Spleen (tissue), 7 donors: ENCODE measurements around the gene DPF3.

Experiments
- CTCF ChIP-seq, 11 experiments: fragments of 200-600 bp in 7 of 11; fragments of 450-650 bp in 4 of 11; sonication (generic) in 4 of 11; IDR thresholded peaks in 8 of 11; conservative IDR thresholded peaks in 3 of 11; 1 replicate in 7 of 11; 2 replicates in 4 of 11; pipeline versions ENCODE4 v1.4.0 to v1.8.0; 2016 to 2021; ENCODE audit warnings: antibody characterized with exemption in 11 of 11, inconsistent platforms in 4 of 11, mild to moderate bottlenecking in 1 of 11
- POLR2A ChIP-seq, 3 donors: fragments of 450-650 bp; IDR thresholded peaks; one replicate each; pipeline ENCODE4 v1.5.1; 2017; ENCODE audit warnings: antibody characterized with exemption in 3 of 3, mild to moderate bottlenecking in 1 of 3
- POLR2AphosphoS5 ChIP-seq, 3 donors: sonication (generic); formaldehyde crosslinking; IDR thresholded peaks; one replicate each; pipeline ENCODE4 v1.5.1; 2017; ENCODE audit warnings: antibody characterized with exemption in 3 of 3
- donor health status: DM: no; HTN: no; CAD: no; lungs with moderate emphysema.
- donor health status: DM: no; HTN: no; CAD: no.
- donor health status: DM: no; HTN: no; CAD: no.

GRCh38 chr14:72652179-72652578 lies 241.7 kb downstream of the DPF3 start:
- no peak for TF ChIP-seq CTCF (IDR thresholded peaks at IDR 0.05 in 8 of 11, conservative IDR thresholded peaks at IDR 0.05 in 3 of 11)
- no peak for TF ChIP-seq POLR2A (IDR thresholded peaks at IDR 0.05)
- no peak for TF ChIP-seq POLR2AphosphoS5 (IDR thresholded peaks at IDR 0.05)
